ENCODE results near the gene ANKRD33.
A peak's percentile ranks its signal among the peaks of the same experiment; 100 is the strongest.

ANKRD33 gene

DNA sequence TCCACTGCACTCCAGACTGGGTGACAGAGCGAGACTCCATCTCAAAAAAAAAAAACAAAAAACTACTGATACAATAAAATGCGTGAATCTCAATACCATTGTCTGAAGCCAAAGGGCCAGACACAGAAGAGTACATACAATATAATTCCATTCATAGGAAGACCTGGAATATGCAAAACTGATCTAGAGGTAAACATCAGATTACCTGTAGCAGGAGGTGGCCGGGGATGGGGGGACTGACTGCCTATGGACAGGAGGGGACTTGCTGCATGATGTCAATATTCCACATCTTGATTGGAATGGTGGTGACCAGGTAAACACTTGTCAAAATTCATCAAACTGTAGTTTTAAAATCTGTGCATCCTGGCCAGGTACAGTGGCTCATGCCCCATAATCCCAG lies 26.9 kb upstream of the ANKRD33 start:
- DNase-seq (ENCODE audit: low read depth): no peak

DNA sequence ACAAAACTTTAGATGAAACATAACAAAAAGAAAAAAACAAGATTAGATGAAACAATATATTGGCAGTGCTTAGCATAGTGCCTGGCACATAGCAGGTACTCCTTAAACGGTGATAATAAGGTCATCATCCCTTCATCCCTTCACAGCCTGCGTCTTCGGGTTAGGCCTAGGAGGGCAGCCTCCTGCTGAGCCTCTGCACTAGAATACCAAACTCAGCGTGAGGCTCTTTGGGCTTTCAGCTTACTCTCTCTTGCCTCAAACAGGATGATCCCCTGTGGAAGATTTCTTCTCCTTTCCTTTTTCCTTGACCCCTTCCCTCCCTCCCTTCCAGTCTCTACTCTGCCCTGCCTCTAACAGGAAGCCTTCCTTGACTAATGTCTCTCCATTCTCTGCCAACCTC lies 25.0 kb upstream of the ANKRD33 start:
- no peak for DNase-seq (ENCODE audit: low read depth)

DNA sequence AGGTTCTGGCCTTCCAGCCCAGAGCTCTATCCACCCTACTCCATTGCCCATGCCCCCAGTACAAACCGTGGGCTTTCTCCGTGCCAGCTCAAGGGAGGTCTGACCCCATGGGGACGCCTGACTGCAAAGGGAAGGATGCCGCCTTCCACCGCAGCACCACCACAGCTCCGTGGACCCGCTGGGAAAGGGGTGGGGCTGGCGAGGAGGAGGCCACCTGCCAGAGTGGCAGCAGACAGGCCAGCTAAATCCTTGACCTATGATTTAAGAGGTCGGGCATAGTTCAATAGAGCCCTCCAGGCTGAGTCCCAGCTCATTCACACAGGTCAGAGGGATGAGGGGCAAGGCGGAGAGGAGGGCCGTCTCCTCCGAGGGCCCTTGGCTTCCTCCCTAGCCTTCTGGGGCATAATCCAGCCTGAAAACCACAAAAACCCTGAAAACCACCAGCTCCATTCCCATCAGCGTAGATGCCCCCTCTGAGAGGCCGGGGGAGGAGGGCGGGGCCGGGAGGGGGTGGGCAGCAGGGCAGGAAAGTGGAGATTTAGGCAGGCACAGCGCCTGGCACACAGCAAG lies 24.5 kb upstream of the ANKRD33 start:
- no peak for DNase-seq (ENCODE audit: low read depth)

DNA sequence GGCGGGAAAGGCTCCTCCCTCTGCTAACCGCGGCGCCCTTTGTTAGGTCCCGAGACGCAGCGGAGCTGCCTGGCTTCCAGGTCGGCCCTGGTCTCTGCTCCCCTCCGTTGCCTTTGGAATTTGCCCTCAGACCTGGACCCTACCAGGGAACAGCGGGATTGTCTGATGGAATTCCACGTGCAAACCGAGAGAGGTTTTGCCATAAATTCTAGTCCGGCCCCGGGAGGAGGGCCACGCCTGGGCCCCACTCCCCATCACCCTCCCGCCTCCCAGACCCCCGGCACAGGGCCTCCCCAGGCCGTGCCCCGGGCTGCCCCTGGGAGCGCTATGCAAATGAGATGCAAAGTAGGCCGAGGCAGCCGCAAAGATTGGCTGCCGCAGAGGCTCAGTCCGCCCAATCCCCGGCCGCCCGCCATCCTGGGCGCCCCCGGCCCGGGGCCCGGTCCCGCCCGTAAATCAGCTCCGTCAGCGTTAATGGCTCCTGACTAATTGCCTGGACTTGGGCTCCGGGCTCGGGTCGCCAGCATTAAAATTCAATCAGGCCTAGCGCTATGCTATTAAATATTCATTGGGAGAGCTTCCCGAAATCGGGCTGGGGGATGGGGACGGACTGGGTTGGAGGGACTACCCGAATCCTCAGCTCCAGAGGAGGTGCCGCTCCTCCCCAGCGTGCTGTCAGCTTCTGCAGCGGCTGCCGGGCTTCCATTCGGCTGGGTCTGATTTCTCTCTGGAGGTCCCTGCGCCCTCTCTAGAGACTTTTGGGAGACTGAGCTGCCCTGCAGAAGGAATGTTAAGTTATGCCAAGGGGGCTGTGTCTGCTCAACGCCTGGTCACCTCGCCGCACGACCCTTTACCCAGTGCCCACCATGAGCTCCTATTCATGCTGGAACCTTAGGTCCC lies 23.7 kb upstream of the ANKRD33 start:
- DNase-seq (ENCODE audit: low read depth): no peak

DNA sequence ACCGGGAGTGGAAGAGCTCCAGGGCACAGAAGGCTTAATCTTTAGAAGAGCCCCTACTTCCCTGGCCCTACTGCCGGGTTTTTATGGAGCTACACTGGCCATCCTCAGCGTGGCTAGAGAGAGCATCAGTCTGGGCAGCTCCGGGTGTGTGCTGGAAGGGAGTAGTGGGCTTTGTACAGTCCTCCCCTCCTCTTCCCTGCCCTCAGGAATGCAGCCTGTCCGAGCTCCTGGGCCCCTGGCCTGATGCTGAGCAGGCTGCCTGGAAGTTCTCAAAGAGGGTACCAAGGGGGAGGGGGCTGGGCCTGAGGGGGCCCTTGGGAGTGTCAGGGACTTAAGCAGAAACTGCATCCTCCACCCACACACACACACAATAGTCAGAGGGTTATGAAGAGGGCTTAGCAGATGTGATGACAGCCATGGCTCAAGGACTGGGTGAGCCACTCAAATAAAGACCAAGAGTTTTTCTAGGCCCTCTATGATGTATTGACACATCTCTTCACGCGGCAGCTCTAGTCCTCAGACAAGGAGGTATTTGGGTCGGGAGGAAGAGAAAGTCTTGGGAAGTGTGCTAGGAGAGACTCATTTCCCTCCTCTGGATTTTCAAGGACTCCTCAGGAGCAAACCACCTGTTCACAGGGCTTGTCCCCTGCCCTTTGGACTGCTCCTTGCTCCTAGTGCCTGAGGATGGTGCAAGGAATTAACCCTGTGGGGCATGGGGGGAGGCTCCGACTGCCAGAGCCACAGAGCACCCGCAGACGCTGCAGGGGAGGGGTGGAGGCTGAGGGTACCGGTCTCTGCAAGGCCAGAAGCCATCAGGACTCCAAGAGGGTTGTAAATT lies 22.9 kb upstream of the ANKRD33 start:
- DNase-seq (ENCODE audit: low read depth): no peak

DNA sequence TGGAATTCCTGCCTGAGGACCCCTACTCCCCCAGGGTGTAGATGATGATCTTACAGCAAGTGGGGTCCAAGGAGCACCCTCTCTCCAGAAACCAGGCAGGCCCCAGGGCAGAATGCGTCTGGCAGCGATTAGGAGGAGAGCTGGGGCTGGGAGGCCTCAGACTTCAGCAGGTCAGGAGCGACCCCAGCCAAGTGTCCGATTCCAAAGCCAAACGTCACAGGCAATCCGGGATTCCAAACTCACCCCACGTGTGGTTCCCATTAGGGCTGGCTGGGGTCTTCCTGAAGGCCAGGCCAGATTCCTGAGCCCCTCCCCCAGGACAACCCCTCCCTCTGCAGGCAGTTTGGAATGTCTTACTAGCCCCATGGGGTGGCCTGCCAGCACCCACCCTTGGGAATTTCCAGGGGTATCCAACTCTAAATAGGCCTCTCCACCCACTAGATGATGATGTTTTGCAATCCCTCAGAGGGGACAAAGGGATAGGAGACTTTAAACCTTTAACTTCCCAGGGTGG lies 22.1 kb upstream of the ANKRD33 start:
- no peak for DNase-seq (ENCODE audit: low read depth)

DNA sequence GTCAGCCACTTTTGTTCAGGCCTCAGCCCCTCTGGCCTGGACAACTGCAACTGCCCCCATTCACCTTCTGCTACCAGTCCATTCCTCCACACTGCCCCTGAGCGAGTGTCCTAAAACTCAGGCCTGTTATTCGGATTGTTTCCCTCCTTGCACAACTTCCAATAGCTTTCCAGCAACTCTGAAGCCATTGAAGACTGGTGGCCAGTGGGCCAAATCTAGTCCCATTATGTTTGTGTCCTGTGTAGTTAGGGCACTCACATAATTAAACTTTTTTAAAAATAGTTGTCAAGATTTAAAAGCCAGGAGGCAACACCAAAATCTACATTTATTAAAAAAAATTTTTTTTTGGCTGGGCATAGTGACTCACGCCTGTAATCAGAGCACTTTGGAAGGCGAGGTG lies 21.6 kb upstream of the ANKRD33 start:
- no peak for DNase-seq (ENCODE audit: low read depth)

DNA sequence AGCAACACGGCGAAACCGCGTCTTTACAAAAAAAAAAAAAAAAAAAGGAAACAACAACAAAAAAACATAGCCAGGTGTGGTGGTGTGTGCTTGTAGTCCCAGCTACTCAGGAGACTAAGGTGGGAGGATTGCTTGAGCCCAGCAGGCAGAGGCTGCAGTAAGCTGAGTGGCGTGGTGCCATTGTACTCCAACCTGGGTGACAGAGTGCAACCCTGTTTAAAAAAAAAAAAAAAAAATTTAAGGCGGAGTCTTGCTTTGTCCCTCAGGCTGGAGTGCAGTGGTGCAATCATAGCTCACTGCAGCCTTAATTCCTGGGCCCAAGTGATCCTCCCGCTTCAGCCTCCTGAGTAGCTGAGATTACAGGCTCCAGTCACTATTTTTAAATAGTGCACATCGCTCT lies 21.1 kb upstream of the ANKRD33 start:
- no peak for DNase-seq (ENCODE audit: low read depth)

DNA sequence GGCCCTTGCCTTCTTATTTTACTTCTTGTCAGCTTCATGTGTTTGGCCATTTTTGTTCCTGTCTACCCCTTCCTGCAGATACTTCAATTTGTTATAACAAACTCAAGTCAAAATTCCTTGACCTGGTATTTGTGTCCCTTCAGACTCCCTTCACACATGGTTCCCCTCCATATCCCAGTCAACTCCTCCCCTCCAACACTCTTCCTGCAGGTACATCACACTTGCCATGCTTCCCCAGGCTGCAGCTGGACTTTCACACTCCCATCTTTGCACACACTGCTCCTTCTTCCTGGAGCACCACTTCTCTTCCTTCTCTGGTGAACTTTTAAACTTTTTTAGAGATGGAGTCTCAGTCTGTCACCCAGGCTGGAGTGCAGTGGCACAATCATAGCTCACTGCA lies 20.5 kb upstream of the ANKRD33 start:
- DNase-seq (ENCODE audit: low read depth): no peak

DNA sequence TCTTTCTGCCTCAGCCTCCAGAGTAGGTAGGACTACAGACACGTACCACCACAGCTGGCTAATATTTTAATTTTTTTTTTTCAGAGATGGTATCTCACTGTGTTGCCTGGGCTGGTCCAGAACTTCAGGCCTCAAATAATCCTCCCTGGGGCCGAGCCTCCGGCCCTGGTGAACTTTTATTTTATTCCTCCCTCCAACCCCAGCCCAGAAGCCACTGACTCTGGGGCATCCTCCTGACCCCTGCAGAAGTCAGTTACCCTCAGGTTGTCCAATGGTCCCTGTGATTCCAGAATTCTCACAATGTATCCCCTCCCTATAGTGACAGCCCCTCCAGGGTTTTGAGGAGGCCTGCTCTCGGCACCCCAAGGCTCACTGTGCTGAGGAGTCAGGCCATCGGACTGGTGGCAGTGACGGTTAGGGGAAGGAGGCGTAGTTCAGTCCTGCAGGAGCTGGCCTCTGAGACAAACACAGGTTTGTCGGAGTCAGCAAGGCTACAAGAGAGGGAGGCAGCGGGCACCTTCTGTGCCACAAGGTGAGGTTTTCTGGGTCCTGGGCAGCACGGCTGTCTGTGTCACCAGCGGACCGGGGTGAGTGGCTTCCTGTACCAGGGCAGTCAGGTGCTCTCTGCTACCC lies 20.0 kb upstream of the ANKRD33 start:
- no peak for DNase-seq (ENCODE audit: low read depth)

DNA sequence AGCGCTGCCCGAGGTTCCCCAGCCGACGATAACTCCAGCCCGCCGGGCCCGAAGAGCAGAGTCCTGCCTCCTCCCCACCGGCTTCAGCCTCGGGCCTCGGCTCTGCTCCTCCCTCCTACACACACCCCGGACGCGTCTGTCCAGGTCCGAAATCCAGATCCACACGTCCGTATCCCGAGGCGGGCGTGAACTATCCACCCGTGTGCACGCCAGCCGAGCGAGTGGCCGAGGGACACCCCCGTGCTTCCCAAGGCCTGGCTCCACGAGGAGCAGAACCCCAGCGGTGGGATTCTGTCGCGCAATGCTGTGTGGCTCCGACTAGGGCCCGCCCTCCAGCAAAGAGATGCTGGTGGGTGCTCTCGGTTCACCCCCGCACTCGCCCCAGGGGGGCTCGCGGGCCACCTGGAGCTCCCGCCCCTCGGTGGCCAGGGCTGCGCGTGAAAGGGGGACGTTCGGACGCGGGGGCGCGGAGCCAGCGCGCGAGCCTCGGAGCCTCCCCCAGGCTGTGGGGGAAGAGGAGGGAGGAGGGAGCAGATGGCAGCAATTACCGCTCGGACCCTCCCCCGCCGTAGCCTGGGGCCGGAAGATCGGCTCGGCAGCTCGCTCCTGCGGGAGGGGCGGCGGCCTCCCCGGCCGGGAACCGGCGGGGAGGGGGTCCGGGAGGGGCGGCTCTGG lies 18.9 kb upstream of the ANKRD33 start:
- peak; percentile 27 for DNase-seq (ENCODE audit: low read depth)

DNA sequence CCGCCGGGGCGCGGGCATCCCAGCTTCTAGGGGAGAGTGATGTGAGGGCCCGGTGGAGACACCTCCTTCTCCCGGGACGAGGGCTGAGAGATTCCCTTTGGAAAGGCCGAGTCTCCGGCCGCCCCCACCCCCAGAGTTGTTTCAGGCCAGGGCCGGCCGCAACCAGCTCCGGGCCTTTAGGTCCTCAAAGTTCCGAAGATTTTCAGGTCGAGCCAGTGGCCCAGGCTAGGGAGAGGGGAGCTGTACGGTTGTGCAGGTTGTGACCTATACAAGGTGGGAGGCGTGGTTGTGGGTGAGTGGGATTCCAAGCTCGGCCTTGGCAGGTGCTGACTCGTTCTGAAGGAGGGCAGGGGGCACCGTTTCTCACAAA lies 18.4 kb upstream of the ANKRD33 start:
- DNase-seq (ENCODE audit: low read depth): no peak

DNA sequence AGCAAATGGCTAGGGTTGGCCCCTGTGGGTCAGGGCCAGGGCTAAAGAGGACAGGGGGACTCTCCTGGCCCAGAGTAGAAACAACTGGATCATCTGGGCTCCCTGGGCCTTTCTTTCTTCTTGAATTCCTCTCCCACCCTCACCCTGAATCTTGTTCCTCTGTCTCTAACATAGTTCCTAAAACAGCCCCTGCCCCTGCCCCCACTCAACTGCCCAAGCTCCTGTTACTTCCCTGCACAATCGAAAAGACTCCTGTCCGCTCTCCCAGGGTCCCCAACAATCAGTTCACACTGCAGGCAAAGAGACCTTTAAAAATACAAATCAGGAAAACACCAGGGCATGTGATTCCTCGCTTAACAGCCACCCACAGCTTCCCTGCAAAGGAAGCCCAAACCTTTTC lies 18.0 kb upstream of the ANKRD33 start:
- DNase-seq (ENCODE audit: low read depth): no peak

DNA sequence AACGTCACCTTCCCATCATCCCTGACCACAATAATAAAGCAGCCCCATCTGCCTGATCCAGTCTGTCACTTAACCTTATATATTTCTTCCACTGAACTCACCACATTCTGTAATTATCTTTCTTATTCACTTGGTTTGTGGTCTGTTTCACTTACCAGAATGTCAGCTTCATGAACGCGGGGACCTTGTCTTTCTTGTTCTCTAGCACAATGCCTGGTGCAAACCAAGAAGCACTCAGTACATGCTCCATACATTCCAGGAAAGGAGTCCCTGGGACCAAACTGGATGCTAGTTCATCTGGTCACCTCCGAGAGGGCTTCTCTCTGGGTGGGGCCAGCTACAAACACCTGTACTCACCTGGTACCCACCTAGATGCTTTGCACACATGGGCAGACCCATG lies 17.4 kb upstream of the ANKRD33 start:
- no peak for DNase-seq (ENCODE audit: low read depth)

DNA sequence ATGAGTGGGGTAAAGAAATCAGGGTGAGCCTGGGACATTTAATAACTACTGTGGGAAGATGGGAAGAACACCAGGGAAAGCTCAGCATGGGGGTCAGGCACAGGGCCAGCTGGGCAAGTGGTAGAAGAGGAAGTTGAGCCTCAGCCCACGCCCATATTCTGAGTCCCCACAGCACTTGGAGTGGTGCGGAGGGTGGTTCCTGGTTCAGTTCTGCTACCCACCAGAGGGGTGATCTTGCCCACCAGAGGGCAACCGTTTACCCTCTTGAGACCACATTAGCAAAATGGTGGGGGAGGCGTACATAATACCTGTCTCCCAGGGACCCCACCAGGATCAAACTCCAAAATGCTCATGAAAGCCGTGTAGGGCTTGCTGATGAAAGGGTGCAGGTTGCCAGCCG lies 16.8 kb upstream of the ANKRD33 start:
- DNase-seq (ENCODE audit: low read depth): no peak

DNA sequence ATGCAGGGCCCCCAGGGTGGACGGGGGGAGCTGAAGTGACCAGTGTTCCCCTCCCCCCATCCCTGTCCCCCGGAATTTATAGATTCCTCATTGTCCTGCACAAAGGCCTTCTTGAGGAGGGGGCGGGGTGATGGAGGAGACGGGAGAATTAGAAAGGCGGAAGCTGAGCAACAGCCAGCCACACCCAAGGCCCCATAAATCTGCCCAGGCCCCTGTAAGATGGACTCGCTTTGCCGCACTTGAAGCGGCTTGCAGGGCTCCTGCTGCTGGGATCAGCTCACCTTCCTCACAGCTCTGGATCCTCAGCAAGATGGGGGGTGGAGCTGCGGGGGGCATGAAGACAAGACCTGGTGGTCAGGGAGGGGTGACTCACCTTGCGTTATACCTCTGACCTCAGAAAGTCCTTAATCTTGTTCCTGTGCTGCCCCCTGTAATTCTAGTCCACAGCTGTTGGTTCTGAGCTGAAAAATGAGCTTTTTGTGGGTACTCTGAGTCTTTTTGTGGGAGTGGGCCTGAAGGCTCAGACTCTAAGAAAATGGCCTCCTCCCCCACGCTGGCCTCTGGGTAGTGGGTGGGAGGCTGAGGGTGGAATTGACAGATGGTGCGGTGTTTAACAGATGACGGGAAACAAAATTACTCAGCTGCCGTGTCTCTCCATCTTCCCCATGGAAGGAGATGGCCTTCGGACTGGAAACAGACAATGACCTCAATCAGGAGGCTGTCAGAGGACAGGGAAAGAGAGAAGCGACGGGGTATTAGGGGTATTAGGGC lies 15.8 kb upstream of the ANKRD33 start:
- no peak for DNase-seq (ENCODE audit: low read depth)

DNA sequence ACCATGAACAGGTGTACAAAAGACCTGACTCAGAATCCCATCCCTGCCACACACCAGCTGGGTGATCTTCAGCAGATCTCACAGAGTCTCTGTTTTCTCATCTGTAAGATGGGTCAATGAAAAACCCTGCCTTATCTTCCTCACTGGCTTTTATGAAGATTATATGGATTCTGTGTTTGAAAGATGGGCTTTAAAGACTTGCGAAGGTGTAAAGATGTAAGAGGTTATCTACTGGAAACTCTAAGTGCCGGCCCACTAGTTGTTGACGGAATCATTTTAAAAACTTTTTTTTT lies 15.3 kb upstream of the ANKRD33 start:
- DNase-seq (ENCODE audit: low read depth): no peak

DNA sequence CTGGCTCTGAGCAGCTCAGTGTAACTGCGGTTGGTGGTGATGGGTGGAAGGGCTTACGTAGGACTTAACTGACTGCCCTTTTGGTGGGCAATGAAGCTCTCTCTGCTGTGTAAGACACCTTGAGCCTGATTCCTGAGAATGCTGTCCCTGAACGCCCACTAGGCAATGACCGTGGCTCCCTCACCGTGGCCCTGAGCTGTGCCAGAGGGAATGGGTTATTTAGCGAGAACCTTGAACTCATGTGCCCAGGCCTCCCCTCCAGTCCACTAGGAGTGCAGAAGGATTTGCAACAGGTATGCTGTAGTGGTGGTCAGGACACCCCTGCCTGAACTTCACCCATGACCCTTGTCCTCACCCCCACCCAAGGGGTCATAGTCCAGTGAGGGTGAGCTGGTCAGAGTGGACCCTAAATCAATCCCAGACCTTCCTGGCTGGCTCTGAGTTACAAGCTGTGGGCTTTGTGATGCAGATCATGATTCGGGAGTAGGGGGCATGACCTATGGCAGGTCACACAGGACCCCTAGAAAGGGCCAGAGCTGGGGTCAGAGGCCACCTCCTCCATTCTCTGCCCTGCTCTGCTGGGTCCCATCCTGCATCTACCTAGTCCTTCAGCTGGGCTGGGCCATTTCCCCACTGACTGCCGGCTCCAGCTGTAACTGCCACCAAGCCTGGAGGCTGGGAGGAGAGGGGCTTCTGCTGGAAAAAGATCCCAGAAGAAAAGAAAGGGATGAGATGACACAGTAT lies 14.5 kb upstream of the ANKRD33 start:
- no peak for DNase-seq (ENCODE audit: low read depth)

DNA sequence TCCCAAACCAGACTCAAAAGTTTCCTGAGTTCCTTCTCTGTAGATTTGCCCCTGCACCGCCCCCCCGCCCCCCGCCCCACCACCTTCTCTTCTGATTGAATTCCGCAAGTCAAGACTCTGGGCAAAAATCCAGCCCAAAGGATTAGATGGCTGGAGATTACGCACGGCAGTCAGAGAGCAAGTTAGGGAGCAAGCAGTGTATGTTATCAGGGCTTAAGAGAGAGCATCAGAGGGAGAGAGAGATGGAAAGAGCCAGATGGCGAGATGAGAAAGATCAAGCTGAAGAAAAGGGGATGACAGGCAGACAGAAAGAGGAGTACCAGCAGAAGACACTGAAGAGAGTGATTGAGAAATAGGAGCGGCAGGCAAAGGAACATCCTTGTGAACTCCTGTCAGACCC lies 13.9 kb upstream of the ANKRD33 start:
- no peak for DNase-seq (ENCODE audit: low read depth)

DNA sequence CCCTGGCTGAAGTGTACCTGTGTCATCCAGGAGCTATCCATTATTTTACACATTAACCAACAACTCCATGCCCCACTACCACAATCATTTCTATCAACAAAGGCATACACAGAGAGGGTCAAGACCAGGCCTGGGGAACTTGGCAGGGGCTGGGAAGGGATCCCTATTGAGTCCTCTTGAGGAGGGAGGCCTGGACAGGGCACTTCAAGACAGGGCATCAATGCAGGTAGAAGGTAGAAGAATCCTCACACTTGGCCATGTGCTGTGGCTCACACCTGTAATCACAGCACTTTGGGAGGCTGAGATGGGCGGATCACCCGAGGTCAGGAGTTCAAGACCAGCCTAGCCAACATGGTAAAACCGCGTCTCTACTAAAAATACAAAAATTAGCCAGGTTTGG lies 13.4 kb upstream of the ANKRD33 start:
- no peak for DNase-seq (ENCODE audit: low read depth)

DNA sequence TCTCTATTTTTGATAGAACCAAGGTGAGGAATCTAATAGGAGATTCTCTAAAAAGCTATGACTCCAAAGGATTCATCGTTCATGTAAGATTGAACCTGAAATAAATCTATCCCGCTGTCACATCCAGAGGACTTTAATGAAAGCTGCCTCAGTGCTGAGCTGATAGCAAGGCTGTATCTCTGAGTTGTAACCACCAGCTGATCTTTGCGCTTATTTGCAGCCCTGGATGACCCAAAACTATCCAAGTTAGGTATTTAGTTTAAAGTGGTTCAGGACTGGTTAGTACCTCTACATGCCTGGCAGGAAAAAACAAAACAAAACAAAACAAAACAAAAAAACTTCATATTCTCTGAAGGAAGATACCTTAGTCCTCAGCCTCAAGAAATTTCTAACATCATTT lies 8.8 kb upstream of the ANKRD33 start:
- DNase-seq (ENCODE audit: low read depth): no peak

Data from ELR (cell line).